Glutamatergic neuron (in vitro differentiated cells): ENCODE measurements around the gene FAF1. TPM values are rescaled to one million over a fixed set of nuclear protein-coding genes. Genes with fewer than 3 reads are reported as not detected.

Source experiments
- DNase-seq: peaks from one replicate; pipeline ENCODE4 v3.0.0; 2022
- H3K27ac Mint-ChIP-seq: one replicate; pipeline ENCODE4 v1.8.0; 2020; ENCODE audit warnings: mild to moderate bottlenecking, mixed read lengths, inconsistent platforms; ENCODE audit not compliant: unreplicated experiment
- H3K27me3 Mint-ChIP-seq: one replicate; pipeline ENCODE4 v1.8.0; 2020; ENCODE audit warnings: mild to moderate bottlenecking, moderate library complexity, mixed read lengths, inconsistent platforms; ENCODE audit not compliant: unreplicated experiment
- H3K36me3 Mint-ChIP-seq: one replicate; pipeline ENCODE4 v1.8.0; 2020; ENCODE audit warnings: mild to moderate bottlenecking, mixed read lengths, inconsistent platforms; ENCODE audit not compliant: unreplicated experiment
- H3K4me1 Mint-ChIP-seq: one replicate; pipeline ENCODE4 v1.8.0; 2020; ENCODE audit warnings: mild to moderate bottlenecking, low read depth, mixed read lengths, inconsistent platforms; ENCODE audit not compliant: unreplicated experiment
- H3K4me3 Mint-ChIP-seq: one replicate; pipeline ENCODE4 v1.8.0; 2020; ENCODE audit warnings: mild to moderate bottlenecking, mixed read lengths, inconsistent platforms; ENCODE audit not compliant: unreplicated experiment
- H3K9me3 Mint-ChIP-seq: one replicate; pipeline ENCODE4 v1.8.0; 2020; ENCODE audit warnings: mild to moderate bottlenecking, moderate library complexity, mixed read lengths, inconsistent platforms; ENCODE audit not compliant: unreplicated experiment
- total RNA-seq: library from RNA; stranded (reverse); fragmentation: NEBNext Ultra II Directional; extraction: Animal tissue kit (Norgen Biotek cat#: 25700); gene quantifications from one replicate; pipeline ENCODE4 v1.2.1, GENCODE V29; 2021; ENCODE audit not compliant: unreplicated experiment
- TF ChIP-seq, protein P1 (sequence below): fragments of 200-600 bp; sonication (generic); IDR thresholded peaks from one replicate; pipeline ENCODE4 v1.5.0; 2021; ENCODE audit not compliant: partially characterized antibody, unreplicated experiment

The FAF1 gene
- total RNA-seq, 1 donor from 2014 or later = 57.3 TPM

DNA sequence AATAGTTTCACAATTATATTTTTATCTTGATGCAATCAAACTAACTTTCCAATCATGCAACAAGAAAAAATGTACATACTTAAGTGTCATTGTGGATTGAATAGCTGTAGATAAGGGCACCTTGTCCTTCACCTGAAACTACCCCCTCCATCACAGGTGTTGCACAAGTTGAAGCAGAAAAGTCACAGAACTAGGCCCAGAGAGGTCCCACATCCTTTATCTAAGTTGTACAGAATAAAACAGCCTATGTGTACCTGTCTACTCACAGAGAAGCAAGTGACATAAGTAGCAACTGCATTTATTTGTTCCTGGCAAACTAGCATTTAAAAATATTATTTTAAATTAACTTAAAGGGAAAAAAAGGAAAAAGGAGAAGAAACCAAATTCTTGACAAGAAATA, 256.8 kb downstream of the FAF1 start:
- Mint-ChIP-seq H3K27me3 (peaks cover 2% of the 10 kb centered on the region), H3K36me3 (no peaks in the 10 kb centered on the region), H3K9me3 (peaks cover 6% of the 10 kb centered on the region), H3K4me3 (peak overlapping the region; percentile 43), H3K4me1 (peaks cover 44% of the 10 kb centered on the region), H3K27ac (peak overlapping the region; percentile 60)
- no peak for DNase-seq
- TF ChIP-seq, protein P1, sequence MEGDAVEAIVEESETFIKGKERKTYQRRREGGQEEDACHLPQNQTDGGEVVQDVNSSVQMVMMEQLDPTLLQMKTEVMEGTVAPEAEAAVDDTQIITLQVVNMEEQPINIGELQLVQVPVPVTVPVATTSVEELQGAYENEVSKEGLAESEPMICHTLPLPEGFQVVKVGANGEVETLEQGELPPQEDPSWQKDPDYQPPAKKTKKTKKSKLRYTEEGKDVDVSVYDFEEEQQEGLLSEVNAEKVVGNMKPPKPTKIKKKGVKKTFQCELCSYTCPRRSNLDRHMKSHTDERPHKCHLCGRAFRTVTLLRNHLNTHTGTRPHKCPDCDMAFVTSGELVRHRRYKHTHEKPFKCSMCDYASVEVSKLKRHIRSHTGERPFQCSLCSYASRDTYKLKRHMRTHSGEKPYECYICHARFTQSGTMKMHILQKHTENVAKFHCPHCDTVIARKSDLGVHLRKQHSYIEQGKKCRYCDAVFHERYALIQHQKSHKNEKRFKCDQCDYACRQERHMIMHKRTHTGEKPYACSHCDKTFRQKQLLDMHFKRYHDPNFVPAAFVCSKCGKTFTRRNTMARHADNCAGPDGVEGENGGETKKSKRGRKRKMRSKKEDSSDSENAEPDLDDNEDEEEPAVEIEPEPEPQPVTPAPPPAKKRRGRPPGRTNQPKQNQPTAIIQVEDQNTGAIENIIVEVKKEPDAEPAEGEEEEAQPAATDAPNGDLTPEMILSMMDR = no peak

- Mint-ChIP-seq H3K27me3 (peaks cover 2% of the 10 kb centered on the region), H3K4me3 (no peak overlapping the region), H3K9me3 (peaks cover 6% of the 10 kb centered on the region), H3K36me3 (no peaks in the 10 kb centered on the region), H3K27ac (peak overlapping the region; percentile 71), H3K4me1 (peaks cover 49% of the 10 kb centered on the region)
- TF ChIP-seq, protein P1 = no peak
- DNase-seq = no peak
These were observed 257.7 kb downstream of the FAF1 start for GRCh38 chr1:50702395-50702794.

DNA sequence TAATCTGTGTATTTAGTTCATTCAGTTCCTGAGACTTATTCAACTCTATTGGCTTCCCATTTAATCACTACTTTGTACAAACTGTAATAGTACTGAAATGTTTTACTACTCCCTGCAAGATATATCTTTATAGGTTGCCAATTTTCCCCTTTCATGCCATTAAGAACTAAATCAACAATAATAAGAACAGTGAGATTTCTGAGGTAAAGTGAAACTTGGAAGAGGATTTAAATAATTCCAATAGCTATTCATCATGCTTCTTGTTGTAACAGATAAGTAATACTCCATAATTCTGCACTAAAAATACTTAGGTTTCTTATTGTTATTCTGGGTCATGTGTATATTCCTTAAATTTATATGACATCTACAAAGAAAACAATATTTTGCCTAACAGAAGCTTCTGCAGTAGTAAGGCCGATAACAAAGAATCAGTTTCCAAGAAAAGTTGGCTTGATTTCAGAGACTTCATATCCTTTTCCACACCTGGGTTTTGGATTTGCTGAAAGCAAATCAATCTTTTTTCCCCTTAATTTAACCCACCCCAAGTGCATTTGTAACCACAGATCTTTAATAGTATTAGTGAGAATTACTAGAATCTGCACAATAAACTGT, 258.3 kb downstream of the FAF1 start:
- Mint-ChIP-seq H3K9me3 (peaks cover 6% of the 10 kb centered on the region), H3K4me1 (peaks cover 49% of the 10 kb centered on the region), H3K36me3 (no peaks in the 10 kb centered on the region), H3K27me3 (peaks cover 2% of the 10 kb centered on the region), H3K27ac (peak overlapping the region; percentile 71), H3K4me3 (peak overlapping the region; percentile 45)
- TF ChIP-seq, protein P1 = no peak
- no peak for DNase-seq

DNA sequence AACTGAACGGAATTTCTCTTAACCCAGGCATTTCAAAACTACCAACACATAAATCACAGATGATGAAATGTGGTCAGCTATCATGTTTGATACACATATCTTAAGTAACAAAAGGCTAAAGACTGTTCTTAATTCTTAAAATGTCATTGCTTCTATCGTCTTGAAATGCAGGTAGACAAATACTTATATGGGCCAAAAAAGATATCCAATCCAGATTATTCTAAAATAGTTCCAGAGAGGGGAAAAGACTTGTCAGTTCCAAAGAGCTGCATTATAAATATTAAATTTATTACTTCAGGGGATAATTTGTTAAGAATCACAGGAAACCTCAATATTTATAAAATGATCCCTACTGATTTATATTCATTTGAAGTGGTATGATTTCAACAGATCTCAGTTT, 259.4 kb downstream of the FAF1 start:
- Mint-ChIP-seq H3K4me3 (peak overlapping the region; percentile 80), H3K27me3 (peaks cover 2% of the 10 kb centered on the region), H3K36me3 (no peaks in the 10 kb centered on the region), H3K4me1 (peaks cover 54% of the 10 kb centered on the region), H3K9me3 (peaks cover 6% of the 10 kb centered on the region), H3K27ac (peak overlapping the region; percentile 97)
- TF ChIP-seq, protein P1 = no peak
- DNase-seq = no peak

DNA sequence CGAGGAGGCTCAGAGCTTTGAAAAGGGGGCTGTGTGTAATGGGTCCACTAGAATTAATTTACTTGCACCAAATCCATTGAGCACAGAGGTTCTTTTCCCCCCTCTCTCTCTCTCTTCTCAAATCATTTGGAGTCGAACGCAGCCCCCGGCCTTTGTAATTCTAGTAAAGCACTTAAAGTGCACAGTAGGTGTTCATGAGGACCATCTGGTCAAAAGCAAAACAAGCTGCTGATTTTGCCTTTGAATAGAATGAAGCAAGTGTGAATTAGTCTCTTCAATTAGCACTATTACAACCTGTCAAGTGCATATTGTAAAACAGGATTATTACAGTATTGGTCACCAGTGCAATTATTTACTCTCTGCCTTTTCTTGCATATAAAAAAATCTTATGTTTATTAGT, 259.9 kb downstream of the FAF1 start:
- peak overlapping the region; percentile 80 for H3K4me3 Mint-ChIP-seq
- peaks cover 6% of the 10 kb centered on the region for H3K9me3 Mint-ChIP-seq
- H3K4me1 Mint-ChIP-seq = peaks cover 54% of the 10 kb centered on the region
- H3K27ac Mint-ChIP-seq = peak overlapping the region; percentile 97
- peak; percentile 36 for DNase-seq
- peaks cover 2% of the 10 kb centered on the region for H3K27me3 Mint-ChIP-seq
- TF ChIP-seq, protein P1 = no peak
- no peaks in the 10 kb centered on the region for H3K36me3 Mint-ChIP-seq
